Tibial nerve (tissue), 4 donors: ENCODE measurements around the gene KIR2DL4.

Experiments used
- EP300 ChIP-seq, 2 donors: sonication (generic); formaldehyde crosslinking; IDR thresholded peaks; one replicate each; pipeline ENCODE4 v1.6.1; 2017; ENCODE audit warnings: antibody characterized with exemption in 2 of 2, mild to moderate bottlenecking in 1 of 2
- TF ChIP-seq, protein P1 (sequence below), 5 experiments: fragments of 200-600 bp in 3 of 5; fragments of 450-650 bp in 2 of 5; sonication (generic) in 3 of 5; IDR thresholded peaks; one replicate each; pipeline ENCODE4 v1.5.1; 2016 to 2019; ENCODE audit warnings: antibody characterized with exemption in 5 of 5, mild to moderate bottlenecking in 3 of 5, moderate library complexity in 2 of 5

DNA sequence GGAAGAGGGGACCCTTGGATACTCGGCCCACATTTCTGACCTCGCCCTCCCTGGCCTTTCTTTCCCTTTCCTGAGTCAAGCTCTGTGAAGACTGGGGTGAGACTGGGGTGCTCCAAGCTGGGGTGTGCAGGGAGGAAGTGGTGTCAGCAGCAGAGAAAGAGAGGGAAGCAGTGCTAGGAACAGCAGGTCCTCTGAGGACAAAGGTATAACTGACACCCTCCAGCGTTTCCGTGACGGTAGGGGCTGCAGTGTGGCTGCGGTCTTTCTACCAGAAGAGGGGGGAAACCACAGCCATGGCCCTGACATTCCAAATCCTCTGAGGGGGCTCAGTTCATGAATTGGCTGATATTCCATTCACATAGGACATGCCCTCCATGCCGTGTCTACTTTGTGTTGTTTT is 47.9 kb downstream of the KIR2DL4 start:
- no peak for TF ChIP-seq EP300 (IDR thresholded peaks at IDR 0.05)
- TF ChIP-seq, protein P1, sequence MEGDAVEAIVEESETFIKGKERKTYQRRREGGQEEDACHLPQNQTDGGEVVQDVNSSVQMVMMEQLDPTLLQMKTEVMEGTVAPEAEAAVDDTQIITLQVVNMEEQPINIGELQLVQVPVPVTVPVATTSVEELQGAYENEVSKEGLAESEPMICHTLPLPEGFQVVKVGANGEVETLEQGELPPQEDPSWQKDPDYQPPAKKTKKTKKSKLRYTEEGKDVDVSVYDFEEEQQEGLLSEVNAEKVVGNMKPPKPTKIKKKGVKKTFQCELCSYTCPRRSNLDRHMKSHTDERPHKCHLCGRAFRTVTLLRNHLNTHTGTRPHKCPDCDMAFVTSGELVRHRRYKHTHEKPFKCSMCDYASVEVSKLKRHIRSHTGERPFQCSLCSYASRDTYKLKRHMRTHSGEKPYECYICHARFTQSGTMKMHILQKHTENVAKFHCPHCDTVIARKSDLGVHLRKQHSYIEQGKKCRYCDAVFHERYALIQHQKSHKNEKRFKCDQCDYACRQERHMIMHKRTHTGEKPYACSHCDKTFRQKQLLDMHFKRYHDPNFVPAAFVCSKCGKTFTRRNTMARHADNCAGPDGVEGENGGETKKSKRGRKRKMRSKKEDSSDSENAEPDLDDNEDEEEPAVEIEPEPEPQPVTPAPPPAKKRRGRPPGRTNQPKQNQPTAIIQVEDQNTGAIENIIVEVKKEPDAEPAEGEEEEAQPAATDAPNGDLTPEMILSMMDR (IDR thresholded peaks at IDR 0.05), result no peak
